Astrocyte (in vitro differentiated cells and primary cell): ENCODE results near the gene UGT1A6. TPM values are rescaled to one million over a fixed set of nuclear protein-coding genes. Genes with fewer than 3 reads are reported as not detected.
"Not testable (repeated sequence)": the region's sequence is repeated elsewhere in the genome, so short reads cannot be mapped to it uniquely, and the experiment has no call there.

Experiments used
- DNase-seq: peaks from one replicate; pipeline ENCODE4 v3.0.0-alpha.2; 2010; ENCODE audit warnings: low read depth
- FAIRE-seq: peaks from 2 replicates; lab custom pipeline; 2011; peaks lifted over from hg19 to GRCh38; lab: Jason Lieb, UNC
- H2AFZ ChIP-seq: 2 replicates; pipeline ENCODE4 v1.6.0; 2012; ENCODE audit warnings: low read depth, low read length, inconsistent platforms
- H3K27ac ChIP-seq: 2 replicates; pipeline ENCODE4 v1.5.1; 2011; ENCODE audit warnings: low read depth, low read length, inconsistent platforms
- H3K27me3 ChIP-seq: 2 replicates; pipeline ENCODE4 v1.6.0; 2011; ENCODE audit warnings: low read length, inconsistent platforms; ENCODE audit not compliant: insufficient read depth
- H3K36me3 ChIP-seq: 2 replicates; pipeline ENCODE4 v1.5.1; 2011; ENCODE audit warnings: low read length, inconsistent platforms; ENCODE audit not compliant: insufficient read depth
- H3K4me1 ChIP-seq: 2 replicates; pipeline ENCODE4 v1.5.1; 2011; ENCODE audit warnings: low read length, inconsistent platforms; ENCODE audit not compliant: insufficient read depth
- H3K4me2 ChIP-seq: 2 replicates; pipeline ENCODE4 v1.6.0; 2012; ENCODE audit warnings: low read length, inconsistent platforms
- H3K4me3 ChIP-seq: 2 replicates; pipeline ENCODE4 v1.5.1; 2011; ENCODE audit warnings: low read depth, mild to moderate bottlenecking, low read length, inconsistent platforms; ENCODE audit not compliant: insufficient read depth
- H3K79me2 ChIP-seq: 2 replicates; pipeline ENCODE4 v1.6.0; 2012; ENCODE audit warnings: mild to moderate bottlenecking, low read length, inconsistent platforms; ENCODE audit not compliant: insufficient read depth
- H3K9ac ChIP-seq: 2 replicates; pipeline ENCODE4 v1.6.0; 2012; ENCODE audit warnings: mild to moderate bottlenecking, low read length, inconsistent platforms
- H3K9me3 ChIP-seq: 2 replicates; pipeline ENCODE4 v1.5.1; 2012; ENCODE audit warnings: low read depth, mild to moderate bottlenecking, low read length, inconsistent platforms; ENCODE audit not compliant: insufficient read depth
- H4K20me1 ChIP-seq: 2 replicates; pipeline ENCODE4 v1.6.0; 2012; ENCODE audit warnings: low read length, inconsistent platforms; ENCODE audit not compliant: insufficient read depth
- H3K27ac Mint-ChIP-seq: one replicate; pipeline ENCODE4 v1.8.0; 2021; ENCODE audit warnings: mild to moderate bottlenecking, mixed read lengths; ENCODE audit not compliant: unreplicated experiment
- H3K27me3 Mint-ChIP-seq: one replicate; pipeline ENCODE4 v1.8.0; 2021; ENCODE audit warnings: low read depth, mixed read lengths; ENCODE audit not compliant: unreplicated experiment
- H3K36me3 Mint-ChIP-seq: one replicate; pipeline ENCODE4 v1.8.0; 2021; ENCODE audit warnings: low read depth, mixed read lengths; ENCODE audit not compliant: unreplicated experiment
- H3K4me1 Mint-ChIP-seq: one replicate; pipeline ENCODE4 v1.8.0; 2021; ENCODE audit warnings: low read depth, mixed read lengths; ENCODE audit not compliant: unreplicated experiment
- H3K4me3 Mint-ChIP-seq: one replicate; pipeline ENCODE4 v1.8.0; 2021; ENCODE audit warnings: mild to moderate bottlenecking, moderate library complexity, mixed read lengths; ENCODE audit not compliant: unreplicated experiment
- H3K9me3 Mint-ChIP-seq: one replicate; pipeline ENCODE4 v1.8.0; 2021; ENCODE audit warnings: mild to moderate bottlenecking, mixed read lengths; ENCODE audit not compliant: unreplicated experiment
- CTCF ChIP-seq: IDR thresholded peaks from 2 replicates; pipeline ENCODE4 v1.5.1; 2011; ENCODE audit warnings: low read depth, mild to moderate bottlenecking, inconsistent platforms, low read length, moderate library complexity; ENCODE audit not compliant: insufficient read depth
- EZH2 ChIP-seq: IDR thresholded peaks from 2 replicates; pipeline ENCODE4 v1.6.1; 2012; ENCODE audit warnings: mild to moderate bottlenecking, low read length, inconsistent platforms; ENCODE audit not compliant: insufficient read depth
- total RNA-seq: library from RNA; stranded (reverse); gene quantifications from 2 replicates; pipeline ENCODE4 v1.2.1, GENCODE V29; 2021

Gene UGT1A6
- total RNA-seq, 1 donor from 2014 or later: not detected

DNA sequence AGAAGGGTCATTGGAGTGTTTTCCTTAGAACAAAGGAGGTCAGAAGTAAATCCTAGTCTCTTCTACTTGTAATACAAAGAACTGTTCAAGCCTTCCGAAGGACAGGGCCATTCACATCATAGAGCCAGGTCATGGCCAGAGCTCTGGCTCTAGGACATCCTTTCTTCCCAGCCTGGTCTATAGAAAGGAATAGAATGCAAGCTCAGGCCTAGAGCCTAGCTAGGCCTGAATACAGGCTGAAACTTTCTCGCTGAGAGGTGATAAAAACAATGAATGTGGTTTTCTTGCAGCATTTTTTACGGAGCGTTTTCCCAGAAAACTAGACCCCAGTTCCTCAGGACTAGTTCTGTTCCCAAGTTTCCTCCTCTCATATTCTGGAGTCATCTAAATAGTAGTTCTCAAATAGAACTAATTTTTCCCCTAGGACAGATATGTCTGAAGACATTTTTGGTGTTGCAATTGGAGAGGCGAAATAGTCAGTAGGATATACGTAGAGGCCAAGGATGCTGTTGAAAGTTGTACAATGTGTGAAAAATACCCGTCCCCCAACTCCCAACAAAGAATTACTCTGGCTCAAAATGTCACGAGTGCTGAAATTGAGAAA is 6.8 kb downstream of the UGT1A6 start:
- peak overlapping the region; percentile 38 for H3K27ac Mint-ChIP-seq
- no peaks in the 10 kb centered on the region for H3K27me3 ChIP-seq
- no peak for FAIRE-seq
- no peak for TF ChIP-seq CTCF
- TF ChIP-seq EZH2: no peak
- H3K36me3 Mint-ChIP-seq: no peaks in the 10 kb centered on the region
- H3K4me3 Mint-ChIP-seq: no peak overlapping the region
- H3K79me2 ChIP-seq: no peaks in the 10 kb centered on the region
- H3K9me3 Mint-ChIP-seq: peaks cover 2% of the 10 kb centered on the region
- H3K9me3 ChIP-seq: no peaks in the 10 kb centered on the region
- H3K4me1 ChIP-seq: no peaks in the 10 kb centered on the region
- H3K27me3 Mint-ChIP-seq: no peaks in the 10 kb centered on the region
- H3K9ac ChIP-seq: peak overlapping the region; percentile 40
- peak overlapping the region; percentile 65 for H3K27ac ChIP-seq
- no peak overlapping the region for H2AFZ ChIP-seq
- no peak for DNase-seq
- H3K4me2 ChIP-seq: no peak overlapping the region
- no peaks in the 10 kb centered on the region for H4K20me1 ChIP-seq
- no peaks in the 10 kb centered on the region for H3K4me1 Mint-ChIP-seq
- no peaks in the 10 kb centered on the region for H3K36me3 ChIP-seq
- no peak overlapping the region for H3K4me3 ChIP-seq

DNA sequence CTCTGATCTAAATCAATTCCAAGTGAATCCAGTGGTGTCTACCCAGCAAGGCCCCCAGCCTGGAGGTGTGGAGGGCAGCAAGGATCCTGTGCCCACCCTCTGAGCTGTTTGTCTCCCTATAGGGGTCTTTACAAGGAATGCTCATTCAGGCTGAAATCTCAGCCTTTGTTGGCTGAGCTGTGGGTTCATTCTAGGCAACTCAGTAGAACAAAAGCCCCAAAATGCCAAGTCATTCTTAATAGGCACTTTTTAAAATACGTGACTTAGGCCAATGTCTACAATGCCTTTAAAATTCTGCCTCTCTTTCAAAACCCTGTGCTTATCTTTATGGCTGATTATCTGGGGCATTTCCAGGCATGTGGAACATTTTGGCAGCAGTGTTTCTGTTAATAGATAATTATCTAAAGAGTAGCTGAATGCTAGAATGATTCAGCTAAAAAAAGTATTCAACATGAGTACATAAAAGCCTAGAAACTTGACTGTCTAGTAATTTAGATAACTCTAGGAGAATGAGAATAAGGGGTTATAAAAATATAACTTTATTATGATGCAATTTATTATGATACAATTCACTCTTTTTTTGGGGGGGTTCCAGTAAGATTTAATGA is 7.4 kb downstream of the UGT1A6 start:
- Histone ChIP-seq H3K9ac (peak overlapping the region; percentile 40), H3K4me3 (no peak overlapping the region), H3K4me2 (no peak overlapping the region), H3K9me3 (no peaks in the 10 kb centered on the region), H3K27me3 (no peaks in the 10 kb centered on the region), H3K79me2 (no peaks in the 10 kb centered on the region), H3K4me1 (no peaks in the 10 kb centered on the region), H4K20me1 (no peaks in the 10 kb centered on the region), H3K27ac (peak overlapping the region; percentile 65), H3K36me3 (no peaks in the 10 kb centered on the region), H2AFZ (no peak overlapping the region)
- no peaks in the 10 kb centered on the region for H3K4me1 Mint-ChIP-seq
- H3K9me3 Mint-ChIP-seq: peaks cover 2% of the 10 kb centered on the region
- peak overlapping the region; percentile 38 for H3K27ac Mint-ChIP-seq
- DNase-seq (peak; percentile 88), FAIRE-seq (no peak)
- TF ChIP-seq EZH2 (no peak), CTCF (no peak)
- H3K36me3 Mint-ChIP-seq: no peaks in the 10 kb centered on the region
- H3K27me3 Mint-ChIP-seq: no peaks in the 10 kb centered on the region
- no peak overlapping the region for H3K4me3 Mint-ChIP-seq

- not testable (repeated sequence) for H3K9me3 ChIP-seq, H3K4me3 ChIP-seq, FAIRE-seq, H3K4me3 Mint-ChIP-seq, H3K9me3 Mint-ChIP-seq, H3K36me3 ChIP-seq, H3K4me1 Mint-ChIP-seq, H2AFZ ChIP-seq, H3K4me1 ChIP-seq, H3K79me2 ChIP-seq, H3K27me3 ChIP-seq, H3K27ac Mint-ChIP-seq, H3K36me3 Mint-ChIP-seq, H3K27ac ChIP-seq, H4K20me1 ChIP-seq, H3K4me2 ChIP-seq, DNase-seq, H3K27me3 Mint-ChIP-seq, H3K9ac ChIP-seq
Observed at GRCh38 chr2:233700842-233701241, 8.2 kb downstream of the UGT1A6 start.
